ENCODE data around the gene LRRC8D.

DNA sequence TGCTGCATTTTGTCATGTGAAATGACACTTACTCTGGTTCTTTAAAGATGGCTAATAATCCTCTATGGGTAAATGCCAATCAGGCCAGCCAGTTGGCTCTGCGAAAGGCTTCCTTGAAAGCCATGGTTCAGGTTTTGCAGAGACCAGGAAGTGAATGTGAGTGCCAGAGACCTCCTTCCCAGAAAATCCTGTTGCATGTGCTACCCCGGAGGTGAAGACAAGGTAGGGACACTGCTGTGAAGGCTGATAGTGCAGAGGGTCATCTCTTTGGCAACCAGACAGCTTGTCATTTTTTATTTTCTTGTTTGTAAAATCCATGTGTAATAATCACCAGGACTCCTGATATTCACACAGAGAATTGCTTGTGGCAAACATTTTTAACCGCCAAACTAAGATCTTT is 18.7 kb downstream of the LRRC8D start:
- TF ChIP-seq, protein P1, sequence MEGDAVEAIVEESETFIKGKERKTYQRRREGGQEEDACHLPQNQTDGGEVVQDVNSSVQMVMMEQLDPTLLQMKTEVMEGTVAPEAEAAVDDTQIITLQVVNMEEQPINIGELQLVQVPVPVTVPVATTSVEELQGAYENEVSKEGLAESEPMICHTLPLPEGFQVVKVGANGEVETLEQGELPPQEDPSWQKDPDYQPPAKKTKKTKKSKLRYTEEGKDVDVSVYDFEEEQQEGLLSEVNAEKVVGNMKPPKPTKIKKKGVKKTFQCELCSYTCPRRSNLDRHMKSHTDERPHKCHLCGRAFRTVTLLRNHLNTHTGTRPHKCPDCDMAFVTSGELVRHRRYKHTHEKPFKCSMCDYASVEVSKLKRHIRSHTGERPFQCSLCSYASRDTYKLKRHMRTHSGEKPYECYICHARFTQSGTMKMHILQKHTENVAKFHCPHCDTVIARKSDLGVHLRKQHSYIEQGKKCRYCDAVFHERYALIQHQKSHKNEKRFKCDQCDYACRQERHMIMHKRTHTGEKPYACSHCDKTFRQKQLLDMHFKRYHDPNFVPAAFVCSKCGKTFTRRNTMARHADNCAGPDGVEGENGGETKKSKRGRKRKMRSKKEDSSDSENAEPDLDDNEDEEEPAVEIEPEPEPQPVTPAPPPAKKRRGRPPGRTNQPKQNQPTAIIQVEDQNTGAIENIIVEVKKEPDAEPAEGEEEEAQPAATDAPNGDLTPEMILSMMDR (IDR thresholded peaks at IDR 0.05), result no peak
- no peak for TF ChIP-seq POLR2A (IDR thresholded peaks at IDR 0.05)
